Loucy (cell line): ENCODE measurements around the gene USP15.

ENCODE experiments used
- H2AFZ ChIP-seq: fragments of 200-600 bp; sonication (generic); 2 replicates; pipeline ENCODE4 v1.6.0; 2016; ENCODE audit warnings: antibody characterized with exemption, mild to moderate bottlenecking, low read length, moderate library complexity
- H3F3A ChIP-seq: fragments of 200-600 bp; 2 replicates; pipeline ENCODE4 v1.6.0; 2016; ENCODE audit warnings: antibody characterized with exemption, low read depth, mild to moderate bottlenecking
- H3K27me3 ChIP-seq: fragments of 200-600 bp; sonication (generic); 2 replicates; pipeline ENCODE4 v1.6.1; 2014; ENCODE audit warnings: low read length, mild to moderate bottlenecking; ENCODE audit not compliant: insufficient read depth, poor library complexity, severe bottlenecking
- H3K36me3 ChIP-seq: fragments of 200-600 bp; sonication (generic); 2 replicates; pipeline ENCODE4 v1.6.1; 2016; ENCODE audit warnings: low read length; ENCODE audit not compliant: insufficient read depth
- H3K4me1 ChIP-seq: fragments of 200-600 bp; sonication (generic); 2 replicates; pipeline ENCODE4 v1.5.1; 2014; ENCODE audit warnings: low read length, mild to moderate bottlenecking; ENCODE audit not compliant: insufficient read depth, poor library complexity, severe bottlenecking
- H3K4me2 ChIP-seq: fragments of 200-600 bp; sonication (generic); 2 replicates; pipeline ENCODE4 v1.6.0; 2014; ENCODE audit warnings: antibody characterized with exemption, low read length, low read depth, mild to moderate bottlenecking; ENCODE audit not compliant: poor library complexity, severe bottlenecking
- H3K4me3 ChIP-seq: fragments of 200-600 bp; sonication (generic); 2 replicates; pipeline ENCODE4 v1.5.1; 2014; ENCODE audit warnings: low read length, mild to moderate bottlenecking, mixed read lengths; ENCODE audit not compliant: poor library complexity, severe bottlenecking
- H3K79me2 ChIP-seq: fragments of 200-600 bp; sonication (generic); 2 replicates; pipeline ENCODE4 v1.6.1; 2014; ENCODE audit warnings: low read length; ENCODE audit not compliant: insufficient read depth
- H3K9ac ChIP-seq: fragments of 200-600 bp; sonication (generic); 2 replicates; pipeline ENCODE4 v1.6.0; 2014; ENCODE audit warnings: mild to moderate bottlenecking, low read depth, low read length, moderate library complexity; ENCODE audit not compliant: poor library complexity, severe bottlenecking
- H3K9me2 ChIP-seq: fragments of 200-600 bp; sonication (generic); replicated peaks from 2 replicates; pipeline ENCODE4 v1.6.1; 2016; ENCODE audit warnings: low read depth, low read length, mixed read lengths
- H3K9me3 ChIP-seq: fragments of 200-600 bp; sonication (generic); 2 replicates; pipeline ENCODE4 v1.6.1; 2014; ENCODE audit warnings: mild to moderate bottlenecking, antibody characterized with exemption, low read length, low read depth; ENCODE audit not compliant: insufficient read depth
- H4K20me1 ChIP-seq: fragments of 200-600 bp; sonication (generic); 2 replicates; pipeline ENCODE4 v1.6.0; 2014; ENCODE audit warnings: antibody characterized with exemption, low read length, mild to moderate bottlenecking; ENCODE audit not compliant: insufficient read depth, poor library complexity, severe bottlenecking
- CTCF ChIP-seq: fragments of 200-600 bp; sonication (generic); conservative IDR thresholded peaks from 2 replicates; pipeline ENCODE4 v1.5.1; 2014; ENCODE audit warnings: mild to moderate bottlenecking, antibody characterized with exemption, low read length
- EZH2phosphoT487 ChIP-seq: fragments of 200-600 bp; IDR thresholded peaks from 2 replicates; pipeline ENCODE4 v1.6.1; 2018; ENCODE audit warnings: antibody characterized with exemption, mild to moderate bottlenecking, moderate library complexity, borderline replicate concordance

Gene USP15

GRCh38 chr12:62249419-62249818 lies 10.8 kb upstream of the USP15 start:
- H3F3A ChIP-seq, result no peaks in the 10 kb centered on the region
- no peak overlapping the region for H3K4me2 ChIP-seq

GRCh38 chr12:62250671-62251608 lies 9.3 kb upstream of the USP15 start:
- Histone ChIP-seq H3K4me1 (peaks cover 6% of the 10 kb centered on the region), H2AFZ (peak overlapping the region; percentile 16; the same call in 1 of the 2 replicates), H3K27me3 (no peaks in the 10 kb centered on the region), H3K4me2 (no peak overlapping the region), H4K20me1 (no peaks in the 10 kb centered on the region), H3K9me3 (no peaks in the 10 kb centered on the region), H3K9me2 (no peaks in the 10 kb centered on the region), H3K36me3 (no peaks in the 10 kb centered on the region), H3F3A (no peaks in the 10 kb centered on the region), H3K9ac (no peak overlapping the region), H3K79me2 (no peaks in the 10 kb centered on the region), H3K4me3 (no peak overlapping the region)
- TF ChIP-seq EZH2phosphoT487 (no peak), CTCF (no peak)

More at GRCh38 chr12:62249419-62249818, 10.8 kb upstream of the USP15 start:
- H4K20me1 ChIP-seq, result no peaks in the 10 kb centered on the region
- no peaks in the 10 kb centered on the region for H3K9me3 ChIP-seq
- no peaks in the 10 kb centered on the region for H3K36me3 ChIP-seq
- H3K9ac ChIP-seq, result no peak overlapping the region
- H3K27me3 ChIP-seq, result no peaks in the 10 kb centered on the region
- no peak for TF ChIP-seq EZH2phosphoT487
- TF ChIP-seq CTCF, result no peak
- no peaks in the 10 kb centered on the region for H3K79me2 ChIP-seq
- peaks cover 6% of the 10 kb centered on the region for H3K4me1 ChIP-seq
- H3K4me3 ChIP-seq, result no peak overlapping the region
- no peak overlapping the region for H2AFZ ChIP-seq
- no peaks in the 10 kb centered on the region for H3K9me2 ChIP-seq

- peak overlapping the region; percentile 16; the same call in 1 of the 2 replicates for H2AFZ ChIP-seq
- no peaks in the 10 kb centered on the region for H3K9me2 ChIP-seq
- H3F3A ChIP-seq, result no peaks in the 10 kb centered on the region
Measured at GRCh38 chr12:62251609-62251958, 8.6 kb upstream of the USP15 start.

More at GRCh38 chr12:62251609-62251958, 8.6 kb upstream of the USP15 start:
- peaks cover 6% of the 10 kb centered on the region for H3K4me1 ChIP-seq
- no peaks in the 10 kb centered on the region for H3K27me3 ChIP-seq
- no peaks in the 10 kb centered on the region for H4K20me1 ChIP-seq
- no peaks in the 10 kb centered on the region for H3K36me3 ChIP-seq
- no peak for TF ChIP-seq CTCF
- no peak for TF ChIP-seq EZH2phosphoT487
- no peaks in the 10 kb centered on the region for H3K9me3 ChIP-seq
- H3K79me2 ChIP-seq, result no peaks in the 10 kb centered on the region
- no peak overlapping the region for H3K4me3 ChIP-seq
- no peak overlapping the region for H3K4me2 ChIP-seq
- H3K9ac ChIP-seq, result no peak overlapping the region
